Forelimb muscle (tissue), 1 donor: Measurements from ENCODE around the gene KDM2B. TPM values are rescaled to one million over a fixed set of nuclear protein-coding genes. Genes with fewer than 3 reads are reported as not detected.
A peak's percentile ranks its signal among the peaks of the same experiment; 100 is the strongest.
"Not testable (repeated sequence)": the region's sequence is repeated elsewhere in the genome, so short reads cannot be mapped to it uniquely, and the experiment has no call there.

ENCODE experiments used
- DNase-seq: peaks from one replicate; pipeline ENCODE4 v3.0.0-alpha.2; 2013; ENCODE audit warnings: low read depth
- polyA plus RNA-seq: library from polyadenylated mRNA; unstranded; fragments of 120-200 nt; gene quantifications from one replicate; pipeline ENCODE4 v1.2.1, GENCODE V29; 2013; ENCODE audit not compliant: insufficient read length

KDM2B gene
- polyA plus RNA-seq, 1 donor: 22.1 TPM

- no peak for DNase-seq
These were observed 77.4 kb downstream of the KDM2B start for GRCh38 chr12:121503395-121503794.

GRCh38 chr12:121501946-121502345 is 78.9 kb downstream of the KDM2B start:
- DNase-seq: no peak

GRCh38 chr12:121499929-121500793 is 80.7 kb downstream of the KDM2B start:
- no peak for DNase-seq

GRCh38 chr12:121495746-121496145 is 85.1 kb downstream of the KDM2B start:
- DNase-seq: no peak

- no peak for DNase-seq
These were observed 86.6 kb downstream of the KDM2B start for GRCh38 chr12:121494093-121494787.

- no peak for DNase-seq
These were observed 90.2 kb downstream of the KDM2B start for GRCh38 chr12:121490401-121491281.

- DNase-seq: no peak
These were observed 90.9 kb downstream of the KDM2B start for GRCh38 chr12:121489874-121490273.

- DNase-seq: no peak
These were observed 95.9 kb downstream of the KDM2B start for GRCh38 chr12:121484967-121485366.

GRCh38 chr12:121484564-121484963 is 96.3 kb downstream of the KDM2B start:
- not testable (repeated sequence) for DNase-seq

GRCh38 chr12:121483949-121484348 is 96.9 kb downstream of the KDM2B start:
- DNase-seq: no peak

- DNase-seq: no peak
These were observed 104.3 kb downstream of the KDM2B start for GRCh38 chr12:121476477-121476876.

GRCh38 chr12:121475279-121475678 is 105.5 kb downstream of the KDM2B start:
- DNase-seq: no peak

GRCh38 chr12:121472150-121472905 is 108.5 kb downstream of the KDM2B start:
- no peak for DNase-seq

- no peak for DNase-seq
These were observed 110.1 kb downstream of the KDM2B start for GRCh38 chr12:121470751-121471150.

- DNase-seq: no peak
These were observed 112.4 kb downstream of the KDM2B start for GRCh38 chr12:121468499-121468801.

- DNase-seq: no peak
These were observed 113.0 kb downstream of the KDM2B start for GRCh38 chr12:121467638-121468498.

GRCh38 chr12:121466794-121467637 is 113.8 kb downstream of the KDM2B start:
- DNase-seq: peak; percentile 60

GRCh38 chr12:121465921-121466793 is 114.7 kb downstream of the KDM2B start:
- DNase-seq: no peak

- DNase-seq: no peak
These were observed 116.5 kb downstream of the KDM2B start for GRCh38 chr12:121464331-121464730.
